Psoas muscle (tissue), 8 donors: ENCODE data around the gene RPS17. TPM values are rescaled to one million over a fixed set of nuclear protein-coding genes. Genes with fewer than 3 reads are reported as not detected.

Experiments
- ATAC-seq, 4 donors: fragments of 200-7000 bp; cut with Tn5 transposase; one replicate each; pipeline ENCODE4 v1.9.1; 2020; ENCODE audit warnings: moderate library complexity in 3 of 4, mild to moderate bottlenecking in 2 of 4
- DNase-seq, 2 donors: peaks; one replicate each; pipeline ENCODE4 v3.0.0-alpha.2; 2020
- H3K27ac ChIP-seq: fragments of 200-600 bp; one replicate; pipeline ENCODE4 v1.8.0; 2022
- H3K27me3 ChIP-seq, 3 donors: fragments of 200-600 bp in 1 of 3; one replicate each; pipeline versions ENCODE4 v1.6.1 to v1.8.0; 2013 to 2022; ENCODE audit warnings: low read length in 2 of 3, mild to moderate bottlenecking in 2 of 3, moderate library complexity in 1 of 3; ENCODE audit not compliant: insufficient read depth in 3 of 3
- H3K36me3 ChIP-seq, 2 donors: fragments of 200-600 bp in 1 of 2; one replicate each; pipeline versions ENCODE4 v1.6.1 to v1.8.0; 2013 to 2022; ENCODE audit warnings: low read depth in 1 of 2, mild to moderate bottlenecking in 1 of 2, moderate library complexity in 1 of 2; ENCODE audit not compliant: insufficient read depth in 1 of 2
- H3K4me1 ChIP-seq: fragments of 200-600 bp; one replicate; pipeline ENCODE4 v1.8.0; 2022
- H3K4me3 ChIP-seq: fragments of 200-600 bp; one replicate; pipeline ENCODE4 v1.8.0; 2022; ENCODE audit warnings: mild to moderate bottlenecking
- H3K9me3 ChIP-seq: fragments of 200-600 bp; one replicate; pipeline ENCODE4 v1.8.0; 2022
- CTCF ChIP-seq: fragments of 200-600 bp; IDR thresholded peaks from one replicate; pipeline ENCODE4 v1.8.0; 2022; ENCODE audit warnings: antibody characterized with exemption
- WGBS, 3 donors: extraction: QIAGEN DNeasy Blood & Tissue Kit; methylation state at CpG; one replicate each; pipeline versions ENCODE4 v1.1.6 to v1.1.7; 2013; 5-methylcytosine and 5-hydroxymethylcytosine counted together
- intact Hi-C, 2 donors: fragments of 100-400 bp; cut with DNase I; formaldehyde crosslinking; loops; one replicate each; pipeline versions ENCODE4 v1.11.0 to v1.14.2; 2022
- polyA plus RNA-seq, 3 donors: library from polyadenylated mRNA; stranded (reverse); fragments of 200-250 nt; gene quantifications; one replicate each; pipeline ENCODE4 v1.2.3, GENCODE V29; 2013
- total RNA-seq, 4 donors: library from RNA; stranded (reverse); fragmentation: NEBNext Ultra II Directional in 2 of 4; extraction: Animal tissue kit (Norgen Biotek cat#: 25700) in 2 of 4; gene quantifications; one replicate each; pipeline versions ENCODE4 v1.2.1 to v1.2.4, GENCODE V29; 2021 to 2023
- donor health status: healthy with polysubstance abuse.
- donor health status: DM: no; HTN: no; CAD: no; lungs with moderate emphysema.
- donor health status: Bipolar disorder and iron deficiency.
- donor health status: healthy.
- donor health status: DM: yes; HTN: yes; CAD: no.
- donor health status: DM: no; HTN: no; CAD: no.
- donor health status: DM: no; HTN: no; CAD: no.
- donor health status: DM: yes; HTN: yes; CAD: no.

RPS17 gene
- total and polyA plus RNA-seq, 7 donors = 724 to 3,349 (median 1,041) TPM

DNA sequence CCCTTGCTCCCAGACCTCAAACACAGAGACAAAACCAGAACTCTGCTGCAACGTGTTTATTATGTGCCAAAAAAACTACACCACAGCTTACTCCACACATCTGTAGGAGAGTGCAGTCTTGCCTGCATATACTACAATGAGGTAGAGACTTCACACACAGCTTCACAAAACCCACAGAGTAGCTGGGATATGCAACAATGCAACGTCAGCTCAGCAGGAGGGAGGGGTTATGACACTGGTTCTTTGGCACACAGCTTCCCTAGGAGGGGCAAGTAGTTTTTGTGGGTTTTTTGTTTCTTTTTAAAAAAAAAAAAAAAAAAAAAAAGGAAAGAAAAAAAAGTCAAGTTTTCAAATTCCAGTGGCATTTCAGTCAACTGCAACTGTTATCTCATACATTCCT lies 2.9 kb upstream of the RPS17 start:
- H3K36me3 ChIP-seq = peaks cover 0 to 8% of the 10 kb centered on the region in 2 donors
- WGBS, 3 donors = 12 to 28% (median 18%) methylated on average over 2 of the region's 2 CpGs
- no peak overlapping the region for H3K4me3 ChIP-seq
- TF ChIP-seq CTCF = no peak
- ATAC-seq (no peak), DNase-seq (no peak)
- no peaks in the 10 kb centered on the region for H3K27me3 ChIP-seq
- H3K9me3 ChIP-seq = no peaks in the 10 kb centered on the region
- H3K4me1 ChIP-seq = peaks cover 8% of the 10 kb centered on the region
- no peak overlapping the region for H3K27ac ChIP-seq
- intact Hi-C loops = no loop called here

GRCh38 chr15:82540984-82541431 lies 751 bp upstream of the RPS17 start:
- no peak for TF ChIP-seq CTCF
- intact Hi-C loops = loop anchor here in 1 of 2 donors (1.0 kb wide), 1 partner anchor 209 kb away; no protein-coding TSS in a partner anchor
- no peak for ATAC-seq
- H3K9me3 ChIP-seq = no peaks in the 10 kb centered on the region
- peaks cover 17 to 30% of the 10 kb centered on the region in 2 donors for H3K36me3 ChIP-seq
- peaks cover 21% of the 10 kb centered on the region for H3K4me1 ChIP-seq
- WGBS, 3 donors = 36 to 42% (median 41%) methylated on average over 11 of the region's 11 CpGs
- no peaks in the 10 kb centered on the region for H3K27me3 ChIP-seq
- peak in 1 of 2 donors; percentile 49 for DNase-seq
- H3K4me3 ChIP-seq = peak overlapping the region; percentile 93
- H3K27ac ChIP-seq = peak overlapping the region; percentile 93

DNA sequence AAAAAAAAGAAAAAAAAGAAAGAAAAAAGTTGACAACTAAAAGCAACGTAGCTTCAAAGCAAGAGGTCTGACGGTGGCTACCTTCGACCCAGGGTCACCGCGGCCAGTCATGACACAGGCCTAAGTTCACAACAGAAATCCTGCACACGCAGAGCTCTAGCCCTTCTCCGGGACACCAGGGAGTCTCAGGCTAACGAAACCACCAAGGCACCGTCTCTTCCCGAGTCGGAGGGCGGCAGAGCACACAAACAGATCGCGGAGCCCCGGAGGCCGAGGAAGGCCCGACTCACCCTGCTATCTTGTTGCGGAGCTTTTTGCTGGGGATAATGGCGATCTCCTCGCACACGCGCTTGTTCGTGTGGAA lies 584 bp downstream of the RPS17 start:
- no peak for DNase-seq
- Histone ChIP-seq H3K27me3 (no peaks in the 10 kb centered on the region), H3K9me3 (no peaks in the 10 kb centered on the region), H3K4me3 (peak overlapping the region; percentile 93), H3K27ac (peak overlapping the region; percentile 93), H3K36me3 (peaks cover 20 to 43% of the 10 kb centered on the region in 2 donors), H3K4me1 (peaks cover 21% of the 10 kb centered on the region)
- no peak for TF ChIP-seq CTCF
- 1% methylated on average over 21 to 23 of the region's 23 CpGs for WGBS, 3 donors
- intact Hi-C loops = loop anchor here in 1 of 2 donors (1.0 to 10.0 kb wide), 2 partner anchors 211 to 445 kb away; partner anchors contain the start of gene RAMAC
- ATAC-seq = peak; percentile 2 to 38 (median 22)

GRCh38 chr15:82538961-82539690 lies 1.1 kb downstream of the RPS17 start:
- no peaks in the 10 kb centered on the region for H3K27me3 ChIP-seq
- H3K4me1 ChIP-seq = peaks cover 21% of the 10 kb centered on the region
- H3K27ac ChIP-seq = peak overlapping the region; percentile 93
- peak overlapping the region; percentile 93 for H3K4me3 ChIP-seq
- H3K9me3 ChIP-seq = no peaks in the 10 kb centered on the region
- no peak for TF ChIP-seq CTCF
- ATAC-seq (peak in 2 of 4 donors; percentile 0 to 1), DNase-seq (no peak)
- intact Hi-C loops = loop anchor here in 1 of 2 donors (10.0 kb wide), 1 partner anchor 446 kb away; the partner anchor contains the start of gene RAMAC
- peaks cover 20 to 48% of the 10 kb centered on the region in 2 donors for H3K36me3 ChIP-seq
- 21 to 27% (median 24%) methylated on average over 28 of the region's 28 CpGs for WGBS, 3 donors
